GM08714 (cell line): Measurements from ENCODE around the gene GGA1.

Experiments used
- H3K4me3 ChIP-seq: fragments of 200-500 bp; sonication (Bioruptor generic); 2 replicates; pipeline ENCODE4 v1.5.1; 2014; ENCODE audit warnings: mild to moderate bottlenecking, low read length, inconsistent platforms
- ZNF274 ChIP-seq: IDR thresholded peaks from 2 replicates; pipeline ENCODE4 v1.6.1; 2012; ENCODE audit warnings: mild to moderate bottlenecking, low read depth, low read length

The GGA1 gene

GRCh38 chr22:37672920-37673455 is 64.4 kb downstream of the GGA1 start:
- TF ChIP-seq ZNF274, result no peak
- H3K4me3 ChIP-seq, result no peak overlapping the region

- no peak for TF ChIP-seq ZNF274
- H3K4me3 ChIP-seq, result no peak overlapping the region
These were observed 65.6 kb downstream of the GGA1 start for GRCh38 chr22:37674248-37674647.

GRCh38 chr22:37674951-37675929 is 66.6 kb downstream of the GGA1 start, which contains the start of gene LGALS1:
LGALS1 (plus strand) TSS chr22:37675636; CDS start chr22:37675703, 67 bp downstream.
- TF ChIP-seq ZNF274, result no peak
- peak within 1 kb of the TSS; percentile 57 for H3K4me3 ChIP-seq

- H3K4me3 ChIP-seq, result peak overlapping the region; percentile 57
- TF ChIP-seq ZNF274, result no peak
These were observed 67.5 kb downstream of the GGA1 start for GRCh38 chr22:37675930-37676735.

GRCh38 chr22:37676736-37677492 is 68.3 kb downstream of the GGA1 start:
- TF ChIP-seq ZNF274, result no peak
- peak overlapping the region; percentile 57 for H3K4me3 ChIP-seq

GRCh38 chr22:37677493-37677974 is 68.9 kb downstream of the GGA1 start:
- peak overlapping the region; percentile 43; the same call in 1 of the 2 replicates for H3K4me3 ChIP-seq
- no peak for TF ChIP-seq ZNF274

GRCh38 chr22:37678372-37678771 is 69.7 kb downstream of the GGA1 start:
- TF ChIP-seq ZNF274, result no peak
- no peak overlapping the region for H3K4me3 ChIP-seq

- H3K4me3 ChIP-seq, result no peak overlapping the region
- TF ChIP-seq ZNF274, result no peak
These were observed 71.0 kb downstream of the GGA1 start for GRCh38 chr22:37679670-37680069.

GRCh38 chr22:37680191-37680851 is 71.7 kb downstream of the GGA1 start:
- H3K4me3 ChIP-seq, result no peak overlapping the region
- no peak for TF ChIP-seq ZNF274

GRCh38 chr22:37681001-37681424 is 72.4 kb downstream of the GGA1 start:
- TF ChIP-seq ZNF274, result no peak
- no peak overlapping the region for H3K4me3 ChIP-seq

- no peak overlapping the region for H3K4me3 ChIP-seq
- no peak for TF ChIP-seq ZNF274
These were observed 73.0 kb downstream of the GGA1 start for GRCh38 chr22:37681556-37682049.
